Calu3 (cell line): ENCODE results near the gene MATN1. TPM values are rescaled to one million over a fixed set of nuclear protein-coding genes. Genes with fewer than 3 reads are reported as not detected.

Experiments
- BruUV-seq: library from RNA; stranded (reverse); fragments of 400-500 nt; replicated peaks from 2 replicates; lab custom pipeline; 2021; lab: Mats Ljungman, UMichigan
- CTCF ChIA-PET: fragments of 300-600 bp; sonication (Branson Sonifier 250); formaldehyde crosslinking; loops from one replicate; lab custom pipeline; 2022; ENCODE audit warnings: antibody characterized with exemption; lab: Charles Lee
- DNase-seq: peaks from one replicate; pipeline ENCODE4 v3.0.0; 2022
- H3K27ac Mint-ChIP-seq: one replicate; pipeline ENCODE4 v1.8.0; 2022; ENCODE audit warnings: mixed read lengths; ENCODE audit not compliant: unreplicated experiment
- H3K27me3 Mint-ChIP-seq: one replicate; pipeline ENCODE4 v1.8.0; 2022; ENCODE audit warnings: mixed read lengths; ENCODE audit not compliant: unreplicated experiment
- H3K36me3 Mint-ChIP-seq: one replicate; pipeline ENCODE4 v1.8.0; 2022; ENCODE audit warnings: mild to moderate bottlenecking, moderate library complexity, mixed read lengths; ENCODE audit not compliant: insufficient read depth, unreplicated experiment
- H3K4me1 Mint-ChIP-seq: one replicate; pipeline ENCODE4 v1.8.0; 2022; ENCODE audit warnings: mild to moderate bottlenecking, low read depth, mixed read lengths; ENCODE audit not compliant: unreplicated experiment
- H3K4me3 Mint-ChIP-seq: one replicate; pipeline ENCODE4 v1.8.0; 2022; ENCODE audit warnings: mild to moderate bottlenecking, low read depth, moderate library complexity, mixed read lengths; ENCODE audit not compliant: unreplicated experiment
- H3K9me3 Mint-ChIP-seq: one replicate; pipeline ENCODE4 v1.8.0; 2022; ENCODE audit warnings: low read depth, mixed read lengths; ENCODE audit not compliant: unreplicated experiment
- intact Hi-C: fragments of 100-400 bp; cut with micrococcal nuclease; formaldehyde crosslinking; loops from one replicate; pipeline ENCODE4 v1.10.0; 2022; ENCODE audit not compliant: unreplicated experiment
- total RNA-seq: library from RNA; stranded (reverse); gene quantifications from 2 replicates; pipeline ENCODE4 v1.2.3, GENCODE V29; 2022
- TF ChIP-seq, protein P1 (sequence below): fragments of 200-600 bp; IDR thresholded peaks from one replicate; pipeline ENCODE4 v1.8.0; 2022; ENCODE audit warnings: antibody characterized with exemption; ENCODE audit not compliant: unreplicated experiment

The MATN1 gene
- total RNA-seq, 1 experiment from 2014 or later: not detected

DNA sequence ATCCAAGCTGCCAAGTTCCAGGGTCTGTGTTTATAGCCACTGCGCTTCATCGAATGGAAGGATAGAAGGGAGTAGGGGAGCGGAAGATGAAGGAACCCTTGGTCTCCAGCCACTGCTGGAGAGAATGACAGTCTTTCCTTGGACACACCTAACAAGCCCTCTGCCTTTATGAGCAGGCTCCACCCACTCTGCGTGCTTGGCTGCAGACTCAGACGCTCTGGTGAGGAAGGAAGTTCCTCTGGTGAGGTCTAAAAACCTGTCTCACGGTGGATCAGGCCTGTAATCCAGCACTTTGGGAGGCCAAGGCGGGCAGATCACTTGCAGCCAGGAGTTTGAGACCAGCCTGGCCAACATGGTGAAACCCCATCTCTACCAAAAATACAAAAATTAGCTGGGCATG, 55.4 kb downstream of the MATN1 start:
- Mint-ChIP-seq H3K4me3 (no peak overlapping the region), H3K27me3 (peaks cover 13% of the 10 kb centered on the region), H3K27ac (no peak overlapping the region), H3K36me3 (no peaks in the 10 kb centered on the region), H3K4me1 (no peaks in the 10 kb centered on the region), H3K9me3 (no peaks in the 10 kb centered on the region)
- peak; percentile 35 for DNase-seq
- intact Hi-C loops: no loop called here
- TF ChIP-seq, protein P1, sequence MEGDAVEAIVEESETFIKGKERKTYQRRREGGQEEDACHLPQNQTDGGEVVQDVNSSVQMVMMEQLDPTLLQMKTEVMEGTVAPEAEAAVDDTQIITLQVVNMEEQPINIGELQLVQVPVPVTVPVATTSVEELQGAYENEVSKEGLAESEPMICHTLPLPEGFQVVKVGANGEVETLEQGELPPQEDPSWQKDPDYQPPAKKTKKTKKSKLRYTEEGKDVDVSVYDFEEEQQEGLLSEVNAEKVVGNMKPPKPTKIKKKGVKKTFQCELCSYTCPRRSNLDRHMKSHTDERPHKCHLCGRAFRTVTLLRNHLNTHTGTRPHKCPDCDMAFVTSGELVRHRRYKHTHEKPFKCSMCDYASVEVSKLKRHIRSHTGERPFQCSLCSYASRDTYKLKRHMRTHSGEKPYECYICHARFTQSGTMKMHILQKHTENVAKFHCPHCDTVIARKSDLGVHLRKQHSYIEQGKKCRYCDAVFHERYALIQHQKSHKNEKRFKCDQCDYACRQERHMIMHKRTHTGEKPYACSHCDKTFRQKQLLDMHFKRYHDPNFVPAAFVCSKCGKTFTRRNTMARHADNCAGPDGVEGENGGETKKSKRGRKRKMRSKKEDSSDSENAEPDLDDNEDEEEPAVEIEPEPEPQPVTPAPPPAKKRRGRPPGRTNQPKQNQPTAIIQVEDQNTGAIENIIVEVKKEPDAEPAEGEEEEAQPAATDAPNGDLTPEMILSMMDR: no peak
- no TSS peak for BruUV-seq
- CTCF ChIA-PET: no interaction called here

DNA sequence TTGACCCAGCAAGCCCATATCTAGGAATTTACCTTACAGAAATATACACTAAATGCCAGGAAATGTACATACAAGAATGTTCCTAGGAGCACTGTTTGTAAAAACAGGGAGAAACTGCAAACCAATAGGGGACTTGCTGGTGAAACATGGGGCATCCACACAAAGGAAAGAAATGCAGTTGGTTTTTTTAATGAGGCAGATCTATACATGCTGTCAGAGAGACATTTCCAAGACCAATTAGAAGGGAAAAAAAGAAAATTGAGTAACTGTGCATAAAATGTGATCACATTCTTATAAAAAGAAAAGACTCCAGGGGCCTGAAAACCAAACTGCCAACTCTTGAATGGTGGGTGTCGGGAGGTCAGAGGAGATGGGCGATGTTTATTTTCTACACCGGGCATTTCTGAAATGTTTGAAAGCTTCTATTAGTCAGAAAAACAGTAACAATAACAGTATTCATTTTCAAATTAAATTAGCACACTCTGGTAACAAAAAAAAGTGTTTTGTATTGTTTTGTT, 56.6 kb downstream of the MATN1 start:
- peaks cover 13% of the 10 kb centered on the region for H3K27me3 Mint-ChIP-seq
- no peaks in the 10 kb centered on the region for H3K9me3 Mint-ChIP-seq
- intact Hi-C loops: no loop called here
- H3K27ac Mint-ChIP-seq: no peak overlapping the region
- TF ChIP-seq, protein P1: no peak
- no peak overlapping the region for H3K4me3 Mint-ChIP-seq
- H3K36me3 Mint-ChIP-seq: no peaks in the 10 kb centered on the region
- no peak for DNase-seq
- H3K4me1 Mint-ChIP-seq: no peaks in the 10 kb centered on the region
- CTCF ChIA-PET: interaction anchor here (0.6 kb wide), 1 partner anchor 1392 kb away, joined by 5 read pairs; no protein-coding TSS in a partner anchor
- BruUV-seq: no TSS peak

DNA sequence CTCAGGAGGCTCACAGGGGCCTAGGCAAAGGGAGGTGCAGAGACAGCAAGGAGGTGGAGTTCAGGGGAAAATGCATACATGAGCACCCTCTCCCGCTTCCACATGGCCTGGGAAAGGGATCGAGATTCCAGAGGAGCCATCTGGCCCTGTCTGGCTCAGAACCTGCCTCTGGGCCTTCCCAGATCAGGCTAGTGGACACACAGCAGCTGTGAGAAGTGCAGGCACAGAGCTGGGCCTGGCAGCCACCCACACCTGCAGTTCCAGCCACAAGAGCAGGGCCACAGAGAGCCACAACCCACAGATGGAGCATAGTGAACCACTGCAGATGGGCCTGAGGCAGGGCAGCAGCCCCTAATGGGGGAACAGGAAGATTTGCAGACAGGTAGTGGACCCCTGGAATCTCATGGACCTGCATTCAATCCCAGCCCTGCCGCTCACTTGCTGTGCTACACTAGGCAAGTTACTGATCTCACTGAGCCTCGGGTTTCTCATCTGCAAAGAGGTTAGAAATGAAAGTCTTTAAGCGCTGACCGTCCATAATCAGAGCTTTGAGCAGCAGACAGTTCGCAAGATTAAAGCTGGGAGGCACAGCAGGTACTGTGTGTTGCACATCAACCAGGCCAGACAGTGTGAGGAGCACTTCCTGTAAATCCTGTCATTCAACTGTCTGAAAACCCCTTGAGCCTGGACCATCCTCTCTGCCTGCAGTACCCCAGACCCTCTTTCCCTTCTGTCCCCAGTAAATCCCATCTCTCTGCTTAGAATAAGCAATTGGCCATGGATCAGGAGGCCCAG, 58.0 kb downstream of the MATN1 start:
- no peak for DNase-seq
- intact Hi-C loops: no loop called here
- no peaks in the 10 kb centered on the region for H3K4me1 Mint-ChIP-seq
- CTCF ChIA-PET: no interaction called here
- H3K27ac Mint-ChIP-seq: no peak overlapping the region
- no peak overlapping the region for H3K4me3 Mint-ChIP-seq
- BruUV-seq: no TSS peak
- TF ChIP-seq, protein P1: no peak
- H3K36me3 Mint-ChIP-seq: no peaks in the 10 kb centered on the region
- H3K9me3 Mint-ChIP-seq: no peaks in the 10 kb centered on the region
- H3K27me3 Mint-ChIP-seq: peaks cover 13% of the 10 kb centered on the region

DNA sequence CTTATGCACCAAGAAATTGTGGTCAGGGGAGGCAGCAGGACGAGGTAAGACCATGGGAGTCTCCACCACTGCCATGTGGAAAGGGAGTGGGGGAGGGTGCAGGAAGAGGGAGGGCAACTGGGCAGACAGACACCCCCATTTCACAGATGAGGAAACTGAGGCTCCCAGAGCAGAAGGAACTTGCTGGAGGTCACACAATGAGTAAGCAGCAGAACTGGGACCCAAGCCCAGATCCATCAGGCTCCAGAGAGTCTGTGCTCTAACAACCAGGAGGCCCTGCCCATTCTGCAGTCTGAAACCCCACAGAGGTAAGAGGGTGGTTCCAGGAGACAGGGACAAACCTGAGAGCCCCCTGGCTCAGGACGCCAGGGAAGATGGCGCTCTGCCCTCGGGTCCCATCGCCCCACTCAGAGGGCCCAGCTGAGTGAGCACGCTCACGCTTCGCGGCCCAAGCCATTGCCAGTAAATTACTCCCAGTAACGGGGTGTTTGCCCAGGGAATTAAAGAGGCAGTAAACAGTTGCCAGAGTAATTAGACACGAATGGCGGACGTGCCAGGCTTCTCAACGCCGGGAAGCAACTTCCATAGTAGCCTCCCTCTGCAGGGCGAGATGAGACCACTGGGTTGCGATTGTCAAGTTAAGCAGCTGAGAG, 59.2 kb downstream of the MATN1 start:
- Mint-ChIP-seq H3K4me3 (no peak overlapping the region), H3K9me3 (no peaks in the 10 kb centered on the region), H3K27me3 (peaks cover 17% of the 10 kb centered on the region), H3K4me1 (no peaks in the 10 kb centered on the region), H3K27ac (no peak overlapping the region), H3K36me3 (no peaks in the 10 kb centered on the region)
- CTCF ChIA-PET: no interaction called here
- no peak for DNase-seq
- intact Hi-C loops: no loop called here
- BruUV-seq: no TSS peak
- TF ChIP-seq, protein P1: no peak
